Memory B cell (primary cell): ENCODE results near the gene GLYATL3.

Source experiments
- ATAC-seq: fragments of 150-1000 bp; cut with Tn5 transposase; 2 replicates; pipeline ENCODE4 v1.10.0; 2021; ENCODE audit warnings: low read depth, mild to moderate bottlenecking, moderate library complexity
- DNase-seq, 2 donors: peaks; one replicate each; pipeline ENCODE4 v3.0.0; 2022; ENCODE audit warnings: low spot score in 2 of 2
- H3K27ac Mint-ChIP-seq: one replicate; pipeline ENCODE4 v1.8.0; 2022; ENCODE audit warnings: mild to moderate bottlenecking, moderate library complexity, mixed read lengths
- H3K27me3 Mint-ChIP-seq: one replicate; pipeline ENCODE4 v1.8.0; 2022; ENCODE audit warnings: mixed read lengths
- H3K36me3 Mint-ChIP-seq: one replicate; pipeline ENCODE4 v1.8.0; 2022; ENCODE audit warnings: mild to moderate bottlenecking, mixed read lengths
- H3K4me1 Mint-ChIP-seq: one replicate; pipeline ENCODE4 v1.8.0; 2022; ENCODE audit warnings: mixed read lengths
- H3K4me3 Mint-ChIP-seq: one replicate; pipeline ENCODE4 v1.8.0; 2022; ENCODE audit warnings: mild to moderate bottlenecking, moderate library complexity, mixed read lengths
- H3K9me3 Mint-ChIP-seq: one replicate; pipeline ENCODE4 v1.8.0; 2022; ENCODE audit warnings: mixed read lengths

Gene GLYATL3

DNA sequence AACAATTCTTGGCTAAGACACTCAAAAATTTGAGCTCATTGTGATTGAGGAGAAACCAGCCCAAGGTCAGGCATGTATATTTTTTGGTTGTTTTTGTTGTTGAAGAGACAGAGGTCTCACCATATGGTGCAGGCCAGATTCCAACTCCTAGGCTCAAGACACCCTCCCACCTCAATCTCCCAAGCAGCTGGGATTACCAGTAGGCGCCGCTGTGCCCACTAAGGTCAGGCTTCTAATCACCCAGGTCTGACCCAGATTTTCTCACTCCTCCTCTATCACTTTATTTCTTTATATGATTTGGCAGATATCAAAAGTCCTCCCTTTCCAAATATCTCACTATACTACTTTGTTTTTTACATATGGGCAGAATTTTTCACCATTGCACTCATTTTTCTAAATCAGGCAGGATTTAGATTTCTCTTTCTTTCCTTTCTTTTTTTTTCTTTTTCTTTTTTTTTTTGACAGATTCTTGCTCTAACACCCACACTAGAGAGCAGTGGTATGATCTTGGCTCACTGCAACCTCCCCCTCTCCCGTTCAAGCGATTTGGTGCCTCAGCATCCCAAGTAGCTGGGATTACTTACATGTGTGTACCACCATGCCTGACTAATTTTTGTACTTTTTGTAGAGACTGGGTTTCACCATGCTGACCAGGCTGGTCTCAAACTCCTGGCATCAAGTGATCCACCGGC is 49.0 kb downstream of the GLYATL3 start:
- Mint-ChIP-seq H3K36me3 (no peaks in the 10 kb centered on the region), H3K4me3 (no peak overlapping the region), H3K4me1 (peaks cover 16% of the 10 kb centered on the region), H3K27ac (no peak overlapping the region), H3K9me3 (no peaks in the 10 kb centered on the region), H3K27me3 (peaks cover 11% of the 10 kb centered on the region)
- ATAC-seq (no peak), DNase-seq (no peak)

GRCh38 chr6:49549691-49550491 is 50.2 kb downstream of the GLYATL3 start:
- no peaks in the 10 kb centered on the region for H3K36me3 Mint-ChIP-seq
- no peak for ATAC-seq
- peaks cover 16% of the 10 kb centered on the region for H3K4me1 Mint-ChIP-seq
- no peak overlapping the region for H3K27ac Mint-ChIP-seq
- no peak for DNase-seq
- H3K9me3 Mint-ChIP-seq = no peaks in the 10 kb centered on the region
- peaks cover 11% of the 10 kb centered on the region for H3K27me3 Mint-ChIP-seq
- H3K4me3 Mint-ChIP-seq = peak overlapping the region; percentile 72

DNA sequence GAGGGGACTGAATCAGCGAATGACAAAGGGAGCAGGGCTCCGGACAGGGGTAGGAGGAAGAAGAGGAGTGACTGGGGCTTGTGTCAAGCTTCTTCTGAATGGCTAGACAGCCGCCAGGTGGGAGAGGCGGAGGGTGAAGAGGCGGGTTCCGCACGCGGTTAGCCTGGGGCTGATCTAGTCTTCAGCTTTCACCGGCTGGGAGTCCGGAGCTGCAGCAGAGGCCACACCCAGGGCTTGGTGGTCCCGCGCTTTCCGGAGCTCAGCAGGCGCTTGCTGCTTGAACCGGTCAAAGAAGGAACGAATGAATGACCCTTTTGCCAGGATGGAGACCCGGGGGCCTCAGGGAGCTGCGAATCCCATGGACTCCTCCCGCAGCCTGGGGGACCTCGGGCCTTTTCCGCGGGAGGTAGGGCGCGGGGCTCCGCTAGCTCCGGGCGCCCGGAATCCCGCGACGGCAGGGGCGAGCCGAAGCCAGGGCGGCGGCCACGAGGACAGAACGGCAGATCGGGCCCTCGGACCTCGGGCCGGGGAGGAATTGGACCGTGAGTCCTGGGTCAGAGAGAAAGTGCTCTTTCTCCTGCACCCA is 50.9 kb downstream of the GLYATL3 start, which contains the start of gene C6orf141:
C6orf141 (plus strand) TSS at position 177 of the 586 bp plus-strand sequence; CDS start at position 302, 125 bp downstream.
- peak; percentile 45 for ATAC-seq
- no peak for DNase-seq
- H3K27ac Mint-ChIP-seq = no peak within 1 kb of the TSS

DNA sequence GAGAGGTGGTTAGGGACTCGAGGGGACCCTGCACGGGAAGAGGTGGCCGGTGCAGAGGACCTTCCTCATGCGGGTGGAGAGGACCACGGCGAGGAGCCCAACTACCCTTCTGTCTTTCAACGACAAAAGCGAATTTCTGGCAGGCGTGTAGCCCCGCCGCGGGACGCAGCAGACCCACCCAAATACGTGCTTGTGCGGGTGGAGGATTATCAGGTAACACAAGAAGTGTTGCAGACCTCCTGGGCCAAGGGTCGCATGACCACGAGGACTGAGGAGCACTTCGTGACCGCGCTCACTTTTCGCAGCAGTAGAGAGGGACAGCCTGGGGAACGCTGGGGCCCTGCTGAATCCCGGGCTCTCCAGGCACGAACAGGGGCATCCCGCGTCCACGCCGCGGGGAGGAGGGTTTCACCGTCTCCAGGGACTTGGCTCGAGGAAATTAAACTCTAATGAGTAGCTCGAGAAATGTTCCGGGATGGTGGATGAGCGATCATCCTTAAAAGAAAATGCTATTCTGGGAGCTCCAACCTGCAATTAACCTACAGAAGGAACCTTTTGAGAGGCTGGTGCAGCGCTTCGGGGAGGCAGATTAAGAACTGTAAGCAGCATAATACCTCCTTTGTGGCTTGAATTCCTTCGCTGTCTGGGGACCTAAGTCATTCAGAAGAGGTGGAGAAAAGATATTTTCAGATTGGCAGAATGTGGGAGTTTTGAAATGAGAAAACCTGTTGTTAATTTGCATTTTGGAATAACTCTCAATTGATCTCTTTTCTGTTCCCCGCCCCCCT is 51.5 kb downstream of the GLYATL3 start:
- H3K9me3 Mint-ChIP-seq = no peaks in the 10 kb centered on the region
- no peak for DNase-seq
- H3K36me3 Mint-ChIP-seq = no peaks in the 10 kb centered on the region
- H3K4me1 Mint-ChIP-seq = peaks cover 16% of the 10 kb centered on the region
- peak overlapping the region; percentile 72 for H3K4me3 Mint-ChIP-seq
- peaks cover 11% of the 10 kb centered on the region for H3K27me3 Mint-ChIP-seq
- no peak overlapping the region for H3K27ac Mint-ChIP-seq
- no peak for ATAC-seq

More for the DNA sequence above, 50.9 kb downstream of the GLYATL3 start, which contains the start of gene C6orf141:
- Mint-ChIP-seq H3K4me3 (peak within 1 kb of the TSS; percentile 72), H3K9me3 (no peaks in the 10 kb centered on the region), H3K36me3 (no peaks in the 10 kb centered on the region), H3K27me3 (peaks cover 11% of the 10 kb centered on the region), H3K4me1 (peaks cover 16% of the 10 kb centered on the region)

GRCh38 chr6:49551866-49552129 is 52.1 kb downstream of the GLYATL3 start:
- Mint-ChIP-seq H3K9me3 (no peaks in the 10 kb centered on the region), H3K27ac (no peak overlapping the region), H3K4me1 (peaks cover 16% of the 10 kb centered on the region), H3K27me3 (peaks cover 11% of the 10 kb centered on the region), H3K36me3 (no peaks in the 10 kb centered on the region), H3K4me3 (peak overlapping the region; percentile 72)
- ATAC-seq (no peak), DNase-seq (no peak)

GRCh38 chr6:49552596-49552995 is 52.9 kb downstream of the GLYATL3 start:
- peaks cover 11% of the 10 kb centered on the region for H3K27me3 Mint-ChIP-seq
- ATAC-seq (no peak), DNase-seq (no peak)
- H3K9me3 Mint-ChIP-seq = no peaks in the 10 kb centered on the region
- no peak overlapping the region for H3K27ac Mint-ChIP-seq
- peaks cover 16% of the 10 kb centered on the region for H3K4me1 Mint-ChIP-seq
- no peak overlapping the region for H3K4me3 Mint-ChIP-seq
- H3K36me3 Mint-ChIP-seq = no peaks in the 10 kb centered on the region

DNA sequence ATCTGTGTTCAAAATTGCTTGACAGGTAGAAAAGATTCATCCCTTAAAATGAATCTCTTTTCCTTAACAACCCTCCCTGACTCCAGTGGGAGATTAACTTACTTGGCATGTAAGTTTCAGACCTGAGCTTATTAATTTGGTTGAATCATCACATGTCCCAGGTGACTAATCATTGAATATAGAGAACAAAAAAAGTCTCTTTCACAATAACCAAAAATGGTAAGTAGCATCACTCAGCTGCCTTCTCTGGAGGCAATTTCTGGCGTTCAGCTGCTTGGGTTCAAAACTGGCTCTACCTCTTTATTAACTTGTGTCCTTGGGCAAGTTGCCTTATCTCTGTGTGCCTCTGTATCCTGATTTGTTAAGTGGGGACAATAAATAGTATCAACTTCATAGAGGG is 53.7 kb downstream of the GLYATL3 start:
- Mint-ChIP-seq H3K4me3 (no peak overlapping the region), H3K4me1 (peaks cover 16% of the 10 kb centered on the region), H3K9me3 (no peaks in the 10 kb centered on the region), H3K27ac (no peak overlapping the region), H3K36me3 (no peaks in the 10 kb centered on the region), H3K27me3 (peaks cover 11% of the 10 kb centered on the region)
- DNase-seq (no peak), ATAC-seq (no peak)

DNA sequence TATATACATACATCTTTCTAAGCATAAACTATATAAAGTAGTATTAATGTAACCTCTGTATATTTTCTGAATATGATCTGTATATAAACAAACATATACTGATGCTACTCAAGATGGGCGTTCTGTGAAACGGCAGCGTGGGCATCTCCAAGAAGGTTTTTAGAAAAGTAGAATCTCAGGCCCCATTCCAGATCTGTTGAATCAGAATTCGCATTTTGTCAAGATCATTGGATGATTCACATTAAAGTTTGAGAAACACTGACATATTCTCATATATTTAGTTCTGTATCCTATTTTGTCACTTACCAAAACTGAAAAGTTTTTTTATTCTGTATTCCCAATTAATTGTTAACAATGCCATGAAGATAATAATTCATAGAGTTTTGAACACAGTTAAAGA is 56.2 kb downstream of the GLYATL3 start:
- Mint-ChIP-seq H3K36me3 (no peaks in the 10 kb centered on the region), H3K4me3 (no peak overlapping the region), H3K9me3 (no peaks in the 10 kb centered on the region), H3K27ac (no peak overlapping the region), H3K4me1 (peaks cover 9% of the 10 kb centered on the region), H3K27me3 (peaks cover 2% of the 10 kb centered on the region)
- no peak for ATAC-seq
- DNase-seq = no peak

- ATAC-seq (no peak), DNase-seq (no peak)
- H3K9me3 Mint-ChIP-seq = no peaks in the 10 kb centered on the region
- H3K36me3 Mint-ChIP-seq = no peaks in the 10 kb centered on the region
- no peak overlapping the region for H3K27ac Mint-ChIP-seq
- H3K4me1 Mint-ChIP-seq = peaks cover 4% of the 10 kb centered on the region
- H3K4me3 Mint-ChIP-seq = no peak overlapping the region
- H3K27me3 Mint-ChIP-seq = no peaks in the 10 kb centered on the region
Measured at GRCh38 chr6:49556429-49556837, 56.7 kb downstream of the GLYATL3 start.

DNA sequence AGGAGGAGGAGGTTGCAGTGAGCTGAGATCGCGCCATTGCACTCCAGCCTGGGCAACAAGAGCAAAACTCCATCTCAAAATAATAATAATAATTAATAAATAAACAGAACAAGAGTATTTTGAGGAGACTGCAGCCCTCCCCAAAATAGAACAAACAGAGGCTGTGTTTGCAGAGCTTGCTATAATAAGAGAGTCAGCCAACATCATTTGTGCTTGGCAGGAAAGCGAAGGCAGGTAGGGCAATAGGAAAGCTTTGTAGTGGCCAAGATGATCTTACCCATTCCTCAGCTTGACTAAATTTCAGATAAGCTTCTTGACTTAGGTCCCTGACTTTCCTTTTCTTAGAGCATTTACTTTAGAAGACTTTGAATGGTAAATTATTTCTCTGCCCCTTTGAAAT is 57.5 kb downstream of the GLYATL3 start:
- Mint-ChIP-seq H3K4me1 (no peaks in the 10 kb centered on the region), H3K9me3 (no peaks in the 10 kb centered on the region), H3K4me3 (no peak overlapping the region), H3K36me3 (no peaks in the 10 kb centered on the region), H3K27me3 (no peaks in the 10 kb centered on the region), H3K27ac (no peak overlapping the region)
- no peak for DNase-seq
- ATAC-seq = no peak

DNA sequence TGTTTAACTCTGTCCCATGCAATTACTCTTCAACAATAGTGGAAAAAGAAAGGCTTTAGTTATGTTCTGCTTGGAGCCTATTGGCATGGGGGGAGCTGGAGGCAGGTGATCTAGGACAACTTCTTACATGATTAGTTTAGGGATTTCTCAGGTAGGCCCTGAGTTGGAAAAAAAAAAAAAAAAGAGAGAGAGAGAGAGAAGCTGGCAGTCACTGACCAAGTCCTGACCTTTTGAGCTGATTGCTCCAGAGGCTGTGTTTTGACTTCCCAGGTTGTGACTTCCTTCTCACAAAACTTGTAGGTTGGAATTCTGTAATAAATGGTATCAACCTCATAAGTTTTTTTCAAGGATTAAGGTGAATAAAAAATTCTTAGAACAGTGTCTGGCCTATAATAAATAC is 58.5 kb downstream of the GLYATL3 start:
- H3K27ac Mint-ChIP-seq = no peak overlapping the region
- no peak for ATAC-seq
- no peaks in the 10 kb centered on the region for H3K4me1 Mint-ChIP-seq

DNA sequence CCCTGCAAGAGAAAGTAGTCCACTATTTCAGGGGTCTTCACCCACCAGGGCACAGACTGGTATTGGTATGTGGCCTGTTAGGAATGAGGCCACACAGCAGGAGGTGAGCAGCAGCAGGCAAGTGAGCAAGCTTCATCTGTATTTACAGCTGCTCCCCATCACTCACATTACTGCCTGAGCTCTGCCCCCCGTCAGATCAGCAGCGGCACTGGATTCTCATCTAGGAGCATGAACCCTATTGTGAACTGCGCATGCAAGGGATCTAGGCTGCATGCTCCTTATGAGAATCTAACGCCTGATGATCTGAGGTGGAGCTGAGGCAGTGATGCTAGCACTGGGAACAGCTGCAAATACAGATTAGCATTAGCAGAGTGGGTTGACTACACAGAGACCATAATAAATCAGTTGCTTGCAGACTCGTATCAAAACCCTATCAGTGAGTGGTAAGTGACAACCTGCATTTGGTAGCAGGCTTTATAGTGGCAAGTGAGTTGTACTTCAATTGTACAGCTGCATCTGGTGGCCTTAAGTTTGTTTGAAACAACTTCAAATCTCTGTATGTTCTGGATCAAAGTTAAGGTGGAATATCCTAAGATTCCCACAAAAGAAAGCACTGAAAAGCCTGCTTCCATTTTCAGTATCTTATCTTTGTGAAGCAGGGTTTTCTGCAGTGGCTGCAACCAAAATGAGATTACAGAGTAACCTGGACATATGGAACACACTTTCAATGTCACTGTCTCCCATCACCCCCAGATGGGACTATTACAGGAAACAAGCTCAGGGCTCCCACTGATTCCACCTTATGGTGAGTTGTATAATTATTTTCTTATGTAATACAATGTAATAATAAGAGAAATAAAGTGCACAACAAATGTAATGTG is 63.5 kb downstream of the GLYATL3 start:
- DNase-seq (no peak), ATAC-seq (no peak)
- Mint-ChIP-seq H3K27me3 (peaks cover 1% of the 10 kb centered on the region), H3K9me3 (peaks cover 2% of the 10 kb centered on the region), H3K36me3 (no peaks in the 10 kb centered on the region), H3K4me3 (no peak overlapping the region), H3K4me1 (no peaks in the 10 kb centered on the region), H3K27ac (no peak overlapping the region)

More for the DNA sequence above, 58.5 kb downstream of the GLYATL3 start:
- H3K4me3 Mint-ChIP-seq = no peak overlapping the region
- no peaks in the 10 kb centered on the region for H3K9me3 Mint-ChIP-seq
- DNase-seq = no peak
- no peaks in the 10 kb centered on the region for H3K27me3 Mint-ChIP-seq
- no peaks in the 10 kb centered on the region for H3K36me3 Mint-ChIP-seq

DNA sequence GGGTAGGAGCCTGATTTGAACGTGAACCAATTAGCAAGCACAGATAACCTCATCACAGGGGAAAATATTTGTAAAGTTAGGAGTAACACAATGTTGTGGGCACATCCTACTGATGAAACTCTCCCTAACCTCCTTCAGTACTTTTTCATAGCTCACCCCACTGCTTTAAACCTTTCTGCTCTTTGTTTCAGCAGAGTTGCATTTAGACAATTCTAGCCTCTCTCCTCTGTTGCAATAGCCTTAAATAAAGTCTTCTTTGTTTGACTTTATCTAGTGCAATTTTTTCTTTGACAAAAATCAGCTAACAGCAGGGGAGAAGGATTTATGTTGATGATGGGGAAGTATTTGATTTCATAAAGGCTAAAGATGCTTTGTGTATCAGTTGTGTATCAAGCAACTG is 64.8 kb downstream of the GLYATL3 start:
- Mint-ChIP-seq H3K27ac (no peak overlapping the region), H3K27me3 (peaks cover 1% of the 10 kb centered on the region), H3K4me1 (no peaks in the 10 kb centered on the region), H3K9me3 (peaks cover 2% of the 10 kb centered on the region), H3K36me3 (no peaks in the 10 kb centered on the region), H3K4me3 (no peak overlapping the region)
- ATAC-seq = no peak
- no peak for DNase-seq
